Measurements from ENCODE around the gene IRAK3. TPM values are rescaled to one million over a fixed set of nuclear protein-coding genes. Genes with fewer than 3 reads are reported as not detected.

Gene IRAK3, protein sequence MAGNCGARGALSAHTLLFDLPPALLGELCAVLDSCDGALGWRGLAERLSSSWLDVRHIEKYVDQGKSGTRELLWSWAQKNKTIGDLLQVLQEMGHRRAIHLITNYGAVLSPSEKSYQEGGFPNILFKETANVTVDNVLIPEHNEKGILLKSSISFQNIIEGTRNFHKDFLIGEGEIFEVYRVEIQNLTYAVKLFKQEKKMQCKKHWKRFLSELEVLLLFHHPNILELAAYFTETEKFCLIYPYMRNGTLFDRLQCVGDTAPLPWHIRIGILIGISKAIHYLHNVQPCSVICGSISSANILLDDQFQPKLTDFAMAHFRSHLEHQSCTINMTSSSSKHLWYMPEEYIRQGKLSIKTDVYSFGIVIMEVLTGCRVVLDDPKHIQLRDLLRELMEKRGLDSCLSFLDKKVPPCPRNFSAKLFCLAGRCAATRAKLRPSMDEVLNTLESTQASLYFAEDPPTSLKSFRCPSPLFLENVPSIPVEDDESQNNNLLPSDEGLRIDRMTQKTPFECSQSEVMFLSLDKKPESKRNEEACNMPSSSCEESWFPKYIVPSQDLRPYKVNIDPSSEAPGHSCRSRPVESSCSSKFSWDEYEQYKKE
- 0.93 and 1.4 TPM in 2 replicates for total RNA-seq

DNA sequence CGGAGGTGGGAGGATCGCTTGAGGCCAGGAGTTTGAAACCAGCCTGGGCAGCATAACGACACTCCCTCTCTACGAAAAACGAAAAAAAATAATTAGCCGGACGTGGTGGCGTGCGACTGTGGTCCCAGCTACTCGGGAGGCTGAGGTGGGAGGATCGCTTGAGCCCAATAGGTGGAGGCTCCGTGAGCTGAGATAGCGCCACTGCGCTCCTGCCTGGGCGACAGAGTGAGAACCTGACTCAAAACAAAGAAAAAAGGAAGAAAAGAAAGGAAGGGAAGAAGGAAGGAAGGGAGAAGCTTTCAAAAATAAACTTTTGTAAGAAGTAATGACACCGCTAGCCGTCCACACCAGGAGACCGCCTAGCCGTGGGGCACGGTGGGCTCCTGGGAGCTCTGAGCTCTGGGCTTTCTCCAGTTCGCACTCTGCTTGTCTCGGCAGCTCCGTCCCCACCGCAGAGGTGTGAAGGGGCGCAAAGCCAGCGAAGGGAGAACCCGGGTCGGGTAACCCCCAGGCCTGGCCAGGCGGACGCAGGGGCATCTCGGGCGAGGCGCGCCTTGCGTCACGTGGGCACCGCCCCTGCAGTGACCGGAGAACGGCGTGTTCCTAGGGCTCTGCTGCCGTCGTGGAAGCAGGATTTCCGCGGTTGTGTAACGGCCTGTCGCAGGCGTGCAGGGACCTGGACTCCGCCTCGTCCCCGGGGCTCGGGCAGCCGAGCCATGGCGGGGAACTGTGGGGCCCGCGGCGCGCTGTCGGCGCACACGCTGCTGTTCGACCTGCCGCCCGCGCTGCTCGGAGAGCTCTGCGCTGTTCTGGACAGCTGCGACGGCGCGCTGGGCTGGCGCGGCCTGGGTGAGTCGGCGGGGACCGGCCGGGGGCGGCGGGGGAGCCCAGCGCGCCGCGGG is at the start of gene IRAK3:
Gene IRAK3, plus strand, starts transcription at position 631 of the 902 bp plus-strand sequence. Its CDS starts 86 bp downstream, at position 717.
- intact Hi-C loops (cut with micrococcal nuclease): loop anchor here (1.0 kb wide), 1 partner anchor 20 kb away; the partner anchor contains the start of gene TMBIM4

DNA sequence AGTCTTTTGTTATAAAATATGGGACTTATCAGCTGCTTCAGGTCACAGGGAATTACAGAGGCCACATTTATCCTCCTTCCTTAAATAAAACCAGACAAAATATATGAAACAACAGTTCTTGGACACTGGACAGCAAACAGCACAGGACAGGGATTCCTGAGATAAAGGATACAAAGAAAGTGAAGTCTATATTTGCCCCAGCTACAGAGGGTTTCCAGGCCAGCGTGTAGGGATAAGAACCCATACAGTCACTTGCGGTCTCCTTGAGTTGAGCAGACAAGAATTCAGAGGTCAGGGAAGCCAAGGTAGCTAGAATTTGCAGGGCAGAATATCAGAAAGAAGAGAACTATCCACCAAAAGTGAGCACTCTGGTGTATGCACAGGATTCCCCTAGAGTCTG is 49.7 kb upstream of the IRAK3 start:
- intact Hi-C loops (cut with micrococcal nuclease): loop anchor here (10.0 kb wide), 1 partner anchor 975 kb away; the partner anchor contains the start of gene LEMD3

DNA sequence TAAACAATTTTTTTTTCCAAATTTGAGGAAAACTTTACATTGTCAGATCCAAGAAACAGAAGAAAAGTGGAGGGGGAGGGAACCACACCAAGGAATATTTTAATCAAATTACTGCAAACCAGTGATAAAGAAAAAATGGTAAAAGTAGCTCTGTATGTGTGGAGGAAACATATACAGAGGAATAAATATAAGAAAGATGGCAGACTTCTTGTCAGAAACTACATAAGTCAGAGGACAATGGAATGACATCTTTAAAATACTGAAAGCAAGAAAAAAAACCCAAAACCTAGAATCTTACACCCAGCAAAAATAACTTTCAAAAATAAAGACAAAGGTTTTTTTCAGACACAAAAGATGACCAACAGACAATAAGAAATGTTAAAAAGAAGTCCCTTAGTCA is 48.3 kb upstream of the IRAK3 start:
- intact Hi-C loops (cut with micrococcal nuclease): no loop called here

DNA sequence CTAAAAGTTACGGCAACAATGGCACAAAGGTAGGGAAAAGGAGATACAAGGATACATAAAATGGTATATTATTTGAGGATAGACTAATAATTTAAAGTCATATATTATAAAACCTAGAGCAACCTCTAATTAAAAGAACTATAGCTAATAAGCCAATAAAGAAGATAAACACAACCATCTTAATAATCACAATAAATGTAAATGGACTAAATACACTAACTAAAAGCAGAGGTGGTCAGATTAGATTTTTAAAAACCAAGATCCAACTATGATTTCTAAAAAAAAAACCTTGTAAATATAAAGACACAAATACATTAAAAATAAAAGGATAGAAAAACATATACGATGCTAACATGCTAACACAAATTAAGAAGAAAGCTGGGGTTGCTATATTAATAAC is 47.7 kb upstream of the IRAK3 start:
- intact Hi-C loops (cut with micrococcal nuclease): no loop called here

DNA sequence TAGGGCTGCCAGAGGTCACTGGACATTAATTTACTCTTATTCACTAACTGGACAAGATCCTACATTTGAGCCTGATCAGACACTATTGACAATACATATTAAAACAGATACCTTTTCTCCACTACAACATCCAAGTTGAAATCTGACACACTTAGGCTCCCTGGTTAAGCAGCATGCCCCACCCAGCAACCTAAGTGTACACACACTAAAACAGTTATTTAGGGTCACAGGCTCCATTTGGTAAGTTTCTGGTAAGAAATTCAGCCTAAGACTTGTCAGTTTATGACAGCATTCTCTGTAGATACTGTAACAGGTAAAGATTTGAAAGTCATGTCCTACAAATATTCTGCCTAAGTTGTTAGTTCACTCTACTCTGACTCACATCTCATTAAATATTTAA is 46.2 kb upstream of the IRAK3 start:
- intact Hi-C loops (cut with micrococcal nuclease): no loop called here

DNA sequence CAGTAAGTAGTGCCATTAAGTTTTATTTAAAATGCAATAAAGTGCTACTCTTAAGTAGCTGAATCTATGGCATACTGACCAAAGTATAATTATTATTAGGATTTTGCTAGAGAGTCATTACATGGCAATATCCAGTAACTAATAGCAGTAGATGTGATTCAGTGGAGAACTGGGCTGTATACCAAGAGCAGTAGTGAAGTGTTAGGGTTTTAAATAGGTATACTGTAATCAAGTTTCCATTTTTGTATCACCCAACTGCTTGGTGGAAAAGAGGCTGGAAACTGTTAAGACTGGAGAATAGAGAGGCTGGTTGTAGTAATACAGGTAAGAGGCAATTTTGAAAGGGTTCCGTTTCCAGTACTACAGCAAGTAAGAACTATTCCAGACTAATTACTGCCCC is 45.1 kb upstream of the IRAK3 start:
- intact Hi-C loops (cut with micrococcal nuclease): no loop called here

DNA sequence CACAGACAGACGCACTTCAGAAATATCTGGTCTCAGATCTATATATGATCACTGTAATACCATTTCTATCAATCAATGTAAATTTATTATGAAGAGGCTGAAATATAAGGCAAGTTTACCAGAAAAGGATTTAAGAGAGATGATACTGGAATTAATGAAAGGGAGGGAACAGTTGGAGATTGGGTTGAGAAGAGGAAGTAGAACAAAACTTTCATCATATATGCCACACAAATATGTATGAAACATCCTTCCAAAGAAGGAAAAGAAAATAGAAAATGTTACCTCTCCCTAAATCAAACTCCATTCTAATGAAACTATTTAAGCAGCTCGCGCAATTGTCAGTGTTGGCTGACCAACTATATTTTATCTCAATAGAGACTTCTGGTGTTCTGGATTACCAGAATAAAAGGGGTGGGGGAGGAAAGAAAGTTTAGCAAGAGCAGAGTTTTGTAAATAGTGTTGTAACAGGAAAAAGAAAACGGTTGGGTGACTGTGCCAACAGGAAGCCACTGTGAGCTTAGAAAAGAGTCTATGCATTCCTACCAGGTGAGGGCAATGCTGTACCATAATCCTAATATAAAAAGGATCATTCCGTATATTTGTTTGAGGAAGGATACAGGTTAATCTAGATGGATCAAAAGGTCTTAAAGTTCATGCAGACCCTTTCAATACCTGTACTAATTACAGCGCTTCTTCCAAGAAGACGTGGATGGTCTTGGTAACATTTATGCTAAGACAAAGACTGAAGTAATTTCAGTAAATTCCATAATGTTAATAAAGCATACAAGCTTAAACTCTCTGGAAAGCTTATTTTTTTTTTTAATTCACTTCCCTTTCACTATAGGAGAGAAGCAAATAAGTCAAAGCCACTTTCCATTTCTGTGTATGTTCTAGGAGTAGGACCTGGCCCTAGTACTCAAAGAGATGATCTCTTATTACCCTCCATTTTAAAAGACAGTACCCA is 43.9 kb upstream of the IRAK3 start:
- intact Hi-C loops (cut with micrococcal nuclease): loop anchor here (1.0 to 5.0 kb wide), 3 partner anchors 15 to 547 kb away; partner anchors contain the start of gene LLPH

DNA sequence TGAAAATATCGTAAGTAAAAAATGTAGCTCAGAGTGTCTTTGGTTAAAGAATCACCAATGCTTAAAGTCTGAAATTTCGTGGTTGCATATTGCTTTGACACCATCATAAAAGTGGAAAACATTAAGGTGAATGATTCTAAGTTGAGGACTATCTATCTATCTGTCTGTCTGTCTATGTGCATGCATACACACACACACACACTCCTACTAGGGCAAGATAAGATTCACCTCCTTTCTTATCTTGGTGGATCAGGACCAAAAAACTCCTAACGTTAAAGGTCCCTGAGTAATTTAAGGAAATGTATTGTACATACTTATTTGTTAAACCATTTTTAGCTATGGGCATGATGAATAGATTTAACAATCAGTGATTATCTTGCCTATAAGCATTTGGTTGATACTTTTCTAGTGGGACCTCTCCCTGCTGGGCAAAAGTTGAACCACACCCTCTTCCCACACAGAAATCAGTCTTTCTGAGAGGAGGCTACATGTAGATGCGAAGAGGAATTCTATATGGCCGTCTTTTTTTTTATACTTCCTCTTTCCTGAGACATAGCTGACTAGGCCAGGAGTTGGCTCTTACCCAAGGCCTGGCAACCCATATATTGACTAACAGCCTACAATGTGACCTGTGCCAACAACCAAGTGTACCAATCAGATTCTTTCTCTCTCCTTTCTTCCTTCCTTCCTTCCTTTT is 39.2 kb upstream of the IRAK3 start:
- intact Hi-C loops (cut with micrococcal nuclease): loop anchor here (5.0 kb wide), 1 partner anchor 542 kb away; no protein-coding TSS in a partner anchor

DNA sequence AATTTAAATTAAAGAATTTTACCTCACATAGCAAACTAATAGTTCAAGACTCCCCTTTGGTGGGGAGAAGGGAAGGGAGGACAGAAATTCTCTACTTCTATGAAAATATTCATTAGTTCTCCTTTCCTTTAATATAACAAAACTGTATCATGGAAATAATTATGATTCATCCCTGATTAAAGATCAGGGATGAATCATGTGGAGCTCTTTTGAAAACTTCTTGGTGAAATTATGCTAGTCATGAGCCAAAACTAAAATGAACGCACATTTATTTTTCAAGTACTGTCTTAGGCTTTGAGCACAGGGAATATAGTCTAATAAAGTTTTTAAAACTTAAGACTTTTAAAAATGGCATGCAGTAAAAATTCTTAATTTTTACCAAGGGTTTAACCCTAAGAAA is 36.3 kb upstream of the IRAK3 start:
- intact Hi-C loops (cut with micrococcal nuclease): no loop called here

DNA sequence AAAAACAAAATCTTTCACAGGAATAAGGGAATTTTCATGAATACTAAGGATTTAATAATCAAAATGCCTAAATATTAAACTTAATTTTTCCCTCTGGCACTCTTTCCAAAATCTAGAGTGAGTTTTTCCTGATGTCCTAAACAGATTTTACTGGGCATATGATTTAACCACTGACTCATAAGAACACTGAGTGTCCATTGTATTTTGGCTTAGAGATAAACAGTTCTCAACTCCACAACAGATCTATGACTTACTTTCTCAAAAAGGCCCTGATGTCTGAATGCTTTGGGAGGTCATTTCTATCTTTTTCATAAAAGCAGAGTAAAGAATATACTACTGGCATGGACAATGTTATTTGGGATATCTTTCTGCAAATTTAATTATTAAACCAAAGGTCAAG is 34.2 kb upstream of the IRAK3 start:
- intact Hi-C loops (cut with micrococcal nuclease): no loop called here

DNA sequence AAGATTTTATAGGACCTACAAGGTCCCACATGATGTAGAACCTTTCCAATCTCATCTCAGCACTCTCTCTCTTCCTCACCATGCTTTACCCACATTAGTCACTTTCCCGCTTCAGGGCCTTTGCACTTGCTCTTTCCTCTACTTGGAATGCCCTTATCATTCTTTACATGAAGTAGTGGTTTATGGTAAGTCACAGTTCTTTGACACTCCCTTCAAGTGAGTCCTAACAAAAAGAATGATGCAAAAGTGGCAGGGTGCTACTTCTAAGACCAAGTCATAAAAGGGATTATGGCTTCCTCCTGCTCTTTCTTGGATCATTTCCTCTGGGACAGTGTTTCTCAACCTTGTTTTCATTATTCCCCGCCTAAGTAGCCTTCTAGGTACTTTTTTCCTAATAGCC is 32.4 kb upstream of the IRAK3 start:
- intact Hi-C loops (cut with micrococcal nuclease): no loop called here

DNA sequence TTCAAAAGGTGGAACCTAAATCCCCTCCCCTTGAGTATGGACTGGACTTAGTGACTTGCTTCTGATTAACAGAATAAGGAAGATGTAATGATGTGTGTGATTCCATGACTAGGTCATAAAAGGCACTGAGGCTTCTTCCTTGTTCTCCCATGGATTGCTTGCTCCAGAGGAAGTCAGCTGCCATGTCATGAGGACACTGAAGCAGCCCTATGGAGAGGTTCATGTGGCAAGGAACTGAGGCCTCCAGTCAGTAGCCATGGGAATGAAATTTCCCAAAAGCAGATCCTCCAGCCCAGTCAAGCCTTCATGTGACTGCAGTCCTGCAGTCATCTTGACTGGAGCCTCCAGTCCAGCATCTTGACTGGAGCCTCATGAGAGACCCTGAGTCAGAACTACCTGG is 29.9 kb upstream of the IRAK3 start:
- intact Hi-C loops (cut with micrococcal nuclease): no loop called here

DNA sequence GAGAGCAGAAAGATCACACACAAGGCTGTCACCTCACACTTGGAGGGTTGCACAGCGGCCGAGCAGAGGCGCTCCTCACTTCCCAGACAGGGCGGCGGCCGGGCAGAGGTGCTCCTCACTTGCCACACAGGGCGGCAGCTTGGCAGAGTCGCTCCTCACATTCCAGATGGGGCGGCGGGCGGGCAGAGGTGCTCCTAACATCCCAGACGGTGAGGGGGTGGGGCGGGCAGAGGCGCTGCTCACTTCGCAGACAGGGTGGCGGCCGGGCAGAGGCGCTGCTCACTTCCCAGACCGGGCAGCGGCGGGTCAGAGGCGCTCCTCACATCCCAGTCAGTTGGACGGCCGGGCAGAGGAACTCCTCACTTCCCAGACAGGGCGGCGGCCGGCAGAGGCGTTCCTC is 28.3 kb upstream of the IRAK3 start:
- intact Hi-C loops (cut with micrococcal nuclease): no loop called here

DNA sequence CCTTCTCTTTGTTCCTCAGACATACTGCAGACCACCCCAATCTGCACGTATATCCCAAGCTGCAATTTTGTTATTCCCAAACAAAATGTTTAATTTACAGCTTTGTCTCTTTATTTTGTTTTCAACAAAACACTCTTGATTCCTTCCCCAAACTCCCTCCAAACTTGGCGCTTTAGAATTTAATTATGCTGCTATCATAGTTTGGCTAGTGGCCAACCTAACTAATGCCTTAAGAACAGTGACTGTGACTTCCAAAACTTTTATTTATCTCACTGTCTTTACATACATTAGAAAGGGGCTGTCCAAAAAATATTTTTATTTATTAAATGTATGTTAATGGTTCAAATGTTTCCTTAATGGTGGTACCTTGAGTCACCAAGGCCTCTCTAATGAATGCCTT is 26.3 kb upstream of the IRAK3 start:
- intact Hi-C loops (cut with micrococcal nuclease): no loop called here

DNA sequence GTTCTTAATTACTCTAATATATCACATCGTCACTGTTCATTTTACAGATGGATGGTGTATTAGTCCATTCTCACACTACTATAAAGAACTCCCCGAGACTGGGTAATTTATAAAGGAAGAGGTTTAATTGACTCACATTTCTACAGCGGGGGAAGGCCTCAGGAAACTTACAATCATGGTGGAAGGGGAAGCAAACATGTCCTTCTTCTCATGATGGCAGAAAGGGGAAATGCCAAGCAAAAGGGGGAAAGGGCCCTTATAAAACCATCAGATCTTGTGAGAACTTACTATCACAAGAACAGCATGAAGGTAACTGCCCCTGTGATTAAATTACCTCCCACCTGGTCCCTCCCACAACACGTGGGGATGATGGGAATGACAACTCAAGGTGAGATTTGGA is 25.7 kb upstream of the IRAK3 start:
- intact Hi-C loops (cut with micrococcal nuclease): no loop called here

DNA sequence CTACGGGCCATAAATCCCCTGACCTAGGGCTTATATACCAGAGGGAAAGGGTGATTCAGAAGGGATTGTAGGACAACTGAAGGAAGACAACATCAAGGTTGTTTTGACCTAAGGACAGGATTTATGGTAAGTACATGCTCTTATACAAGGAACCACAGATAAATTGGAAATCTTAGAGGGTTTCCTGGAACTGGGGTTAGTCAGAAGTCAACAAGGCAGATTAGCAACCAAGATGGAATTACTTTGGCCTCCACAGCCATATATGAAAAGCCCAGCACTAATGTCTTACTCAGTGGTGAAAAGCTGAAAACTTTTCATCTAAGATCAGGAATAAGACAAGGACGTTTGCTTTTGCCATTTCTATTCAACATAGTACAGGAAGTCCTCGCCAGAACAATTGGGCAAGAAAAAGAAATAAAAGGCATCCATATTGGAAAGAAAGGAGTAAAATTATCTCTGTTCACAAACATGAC is 24.6 kb upstream of the IRAK3 start:
- intact Hi-C loops (cut with micrococcal nuclease): no loop called here

DNA sequence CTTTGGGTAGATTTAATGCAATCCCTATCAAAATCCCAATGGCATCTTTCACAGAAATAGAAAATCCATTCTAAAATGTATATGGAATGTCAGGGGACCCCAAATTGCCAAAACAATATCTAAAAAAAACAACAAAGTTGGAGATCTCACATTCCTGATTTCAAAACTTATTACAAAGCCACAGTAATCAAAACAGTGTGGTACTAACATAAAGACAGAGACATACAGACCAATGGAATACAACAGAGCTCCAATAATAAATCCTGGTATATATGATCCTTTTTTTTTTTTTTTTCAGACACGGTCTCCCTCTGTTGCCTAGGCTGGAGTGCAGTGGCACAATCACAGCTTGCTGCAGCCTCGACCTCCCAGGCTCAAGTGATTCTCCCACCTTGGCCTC is 23.9 kb upstream of the IRAK3 start:
- intact Hi-C loops (cut with micrococcal nuclease): no loop called here

DNA sequence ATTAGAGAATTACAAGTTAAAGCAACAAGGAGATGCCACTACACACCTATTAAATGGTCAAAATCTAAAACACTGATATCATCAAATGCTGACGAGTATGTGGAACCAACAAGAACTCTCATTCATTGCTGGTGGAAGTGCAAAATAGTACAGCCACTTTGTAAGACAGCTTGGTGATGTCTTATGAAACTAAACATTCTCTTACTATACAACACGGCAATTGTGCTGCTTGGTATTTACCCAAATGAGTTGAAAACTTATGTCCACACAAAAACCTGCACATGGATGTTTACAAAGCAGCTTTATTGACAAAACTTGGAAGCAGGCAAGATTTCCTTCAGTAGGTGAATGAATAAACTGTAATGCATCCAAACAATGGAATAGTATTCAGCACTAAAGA is 22.5 kb upstream of the IRAK3 start:
- intact Hi-C loops (cut with micrococcal nuclease): no loop called here

DNA sequence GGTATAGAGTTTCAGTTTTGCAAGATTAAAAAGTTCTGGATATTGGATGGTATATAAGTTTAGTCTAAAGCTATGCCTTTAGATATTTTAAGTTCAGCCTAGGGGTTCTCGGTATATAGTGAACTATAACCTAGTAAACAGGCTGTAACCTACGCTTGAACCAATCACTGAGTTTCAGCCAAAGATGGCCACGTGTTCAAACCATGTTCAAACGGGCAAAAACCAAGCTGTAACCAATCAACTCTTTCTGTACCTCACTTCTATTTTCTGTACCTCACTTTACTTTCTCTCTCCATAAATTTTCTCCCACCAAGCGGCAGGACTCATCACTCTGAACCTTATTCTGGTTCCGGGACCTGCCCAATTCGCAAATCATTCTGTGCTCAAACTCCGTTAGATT is 20.6 kb upstream of the IRAK3 start:
- intact Hi-C loops (cut with micrococcal nuclease): no loop called here

All from T-helper 2 cell treated with Interferon-gamma antibody and Interleukin-4, amounts not matched to agents 100 ng/mL and 5 ng/mL, for 36 hours (primary cell).